ENCODE measurements around the gene NDUFA5.

DNA sequence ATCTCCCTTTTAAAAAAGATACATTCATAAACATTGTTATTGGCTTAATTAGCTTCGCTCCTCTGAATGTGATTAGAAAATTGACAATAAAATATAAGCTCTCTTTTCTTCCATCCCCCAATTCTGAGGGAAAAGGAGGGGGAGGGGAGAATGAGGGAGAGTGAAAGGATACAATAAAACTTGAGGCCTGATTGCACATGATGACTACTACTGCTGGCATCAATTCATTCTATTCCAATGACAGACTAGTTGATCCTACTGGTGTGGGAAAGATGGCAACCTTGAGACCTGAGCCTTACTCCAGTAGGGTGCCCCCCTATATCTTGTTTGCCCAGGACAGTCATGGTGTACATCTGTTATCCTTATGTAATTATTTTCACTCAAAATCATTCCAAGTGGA, 18.7 kb downstream of the NDUFA5 start:
- TF ChIP-seq EP300 (IDR thresholded peaks at IDR 0.05) = no peak
- no peak for TF ChIP-seq POLR2A (IDR thresholded peaks at IDR 0.05)
- TF ChIP-seq, protein P1, sequence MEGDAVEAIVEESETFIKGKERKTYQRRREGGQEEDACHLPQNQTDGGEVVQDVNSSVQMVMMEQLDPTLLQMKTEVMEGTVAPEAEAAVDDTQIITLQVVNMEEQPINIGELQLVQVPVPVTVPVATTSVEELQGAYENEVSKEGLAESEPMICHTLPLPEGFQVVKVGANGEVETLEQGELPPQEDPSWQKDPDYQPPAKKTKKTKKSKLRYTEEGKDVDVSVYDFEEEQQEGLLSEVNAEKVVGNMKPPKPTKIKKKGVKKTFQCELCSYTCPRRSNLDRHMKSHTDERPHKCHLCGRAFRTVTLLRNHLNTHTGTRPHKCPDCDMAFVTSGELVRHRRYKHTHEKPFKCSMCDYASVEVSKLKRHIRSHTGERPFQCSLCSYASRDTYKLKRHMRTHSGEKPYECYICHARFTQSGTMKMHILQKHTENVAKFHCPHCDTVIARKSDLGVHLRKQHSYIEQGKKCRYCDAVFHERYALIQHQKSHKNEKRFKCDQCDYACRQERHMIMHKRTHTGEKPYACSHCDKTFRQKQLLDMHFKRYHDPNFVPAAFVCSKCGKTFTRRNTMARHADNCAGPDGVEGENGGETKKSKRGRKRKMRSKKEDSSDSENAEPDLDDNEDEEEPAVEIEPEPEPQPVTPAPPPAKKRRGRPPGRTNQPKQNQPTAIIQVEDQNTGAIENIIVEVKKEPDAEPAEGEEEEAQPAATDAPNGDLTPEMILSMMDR (IDR thresholded peaks at IDR 0.05) = no peak
